Spleen (tissue), 11 donors: ENCODE measurements around the gene TIMM8B. TPM values are rescaled to one million over a fixed set of nuclear protein-coding genes. Genes with fewer than 3 reads are reported as not detected.
A peak's percentile ranks its signal among the peaks of the same experiment; 100 is the strongest.

ENCODE experiments used
- DNase-seq: peaks from one replicate; pipeline ENCODE4 v3.0.0-alpha.2; 2020
- H3K27ac ChIP-seq, 8 donors: fragments of 200-600 bp; sonication (generic) in 7 of 8; 1 replicate in 4 of 8; 2 replicates in 4 of 8; pipeline versions ENCODE4 v1.5.0 to v1.8.0; 2016 to 2021; ENCODE audit warnings: inconsistent platforms in 4 of 8, mild to moderate bottlenecking in 4 of 8, moderate library complexity in 1 of 8
- H3K27me3 ChIP-seq, 7 donors: fragments of 200-600 bp; sonication (generic) in 6 of 7; replicated peaks in 1 of 7; 1 replicate in 4 of 7; 2 replicates in 3 of 7; pipeline versions ENCODE4 v1.5.0 to v1.8.0; 2016 to 2021; ENCODE audit warnings: inconsistent platforms in 3 of 7, mild to moderate bottlenecking in 1 of 7
- H3K36me3 ChIP-seq, 6 donors: fragments of 200-600 bp; sonication (generic) in 5 of 6; 1 replicate in 4 of 6; 2 replicates in 2 of 6; pipeline versions ENCODE4 v1.5.0 to v1.8.0; 2016 to 2021; ENCODE audit warnings: inconsistent platforms in 2 of 6
- H3K4me1 ChIP-seq, 6 donors: fragments of 200-600 bp; sonication (generic) in 5 of 6; 1 replicate in 3 of 6; 2 replicates in 3 of 6; pipeline versions ENCODE4 v1.5.0 to v1.8.0; 2016 to 2021; ENCODE audit warnings: inconsistent platforms in 3 of 6
- H3K4me3 ChIP-seq, 8 donors: fragments of 200-600 bp; sonication (generic) in 7 of 8; 1 replicate in 4 of 8; 2 replicates in 4 of 8; pipeline versions ENCODE4 v1.5.0 to v1.8.0; 2016 to 2021; ENCODE audit warnings: inconsistent platforms in 4 of 8, mild to moderate bottlenecking in 4 of 8, moderate library complexity in 2 of 8
- H3K9me3 ChIP-seq, 8 donors: fragments of 200-600 bp; sonication (generic) in 7 of 8; 1 replicate in 4 of 8; 2 replicates in 4 of 8; pipeline versions ENCODE4 v1.5.0 to v1.8.0; 2016 to 2021; ENCODE audit warnings: inconsistent platforms in 4 of 8
- CTCF ChIP-seq, 11 experiments: fragments of 200-600 bp in 7 of 11; fragments of 450-650 bp in 4 of 11; sonication (generic) in 4 of 11; IDR thresholded peaks in 8 of 11; conservative IDR thresholded peaks in 3 of 11; 1 replicate in 7 of 11; 2 replicates in 4 of 11; pipeline versions ENCODE4 v1.4.0 to v1.8.0; 2016 to 2021; ENCODE audit warnings: antibody characterized with exemption in 11 of 11, inconsistent platforms in 4 of 11, mild to moderate bottlenecking in 1 of 11
- POLR2A ChIP-seq, 3 donors: fragments of 450-650 bp; IDR thresholded peaks; one replicate each; pipeline ENCODE4 v1.5.1; 2017; ENCODE audit warnings: antibody characterized with exemption in 3 of 3, mild to moderate bottlenecking in 1 of 3
- POLR2AphosphoS5 ChIP-seq, 3 donors: sonication (generic); formaldehyde crosslinking; IDR thresholded peaks; one replicate each; pipeline ENCODE4 v1.5.1; 2017; ENCODE audit warnings: antibody characterized with exemption in 3 of 3
- WGBS, 5 donors: extraction: QIAGEN DNeasy Blood & Tissue Kit in 3 of 5; methylation state at CpG; one replicate each; pipeline versions ENCODE4 v1.1.5 to v1.1.7; 2013 to 2018; 5-methylcytosine and 5-hydroxymethylcytosine counted together
- intact Hi-C: fragments of 100-400 bp; cut with DNase I; formaldehyde crosslinking; loops from one replicate; pipeline ENCODE4 v1.15.0; 2023; ENCODE audit warnings: low total_unique reads
- polyA plus RNA-seq, 3 donors: library from polyadenylated mRNA; stranded (reverse); fragments of 200-250 nt; gene quantifications; one replicate each; pipeline ENCODE4 v1.2.1, GENCODE V29; 2013
- total RNA-seq, 7 donors: library from RNA; depleted of rRNA in 3 of 7; stranded (reverse); fragments of >200 nt in 3 of 7; fragmentation: NEBNext Ultra II Directional in 4 of 7; extraction: Animal tissue kit (Norgen Biotek cat#: 25700) in 4 of 7; gene quantifications; one replicate each; pipeline versions ENCODE4 v1.1.0 to v1.2.1, GENCODE V29; 2016 to 2021
- donor health status: healthy with polysubstance abuse.
- donor health status: DM: no; HTN: no; CAD: no; lungs with moderate emphysema.
- donor health status: DM: no; HTN: no; CAD: no.
- donor health status: Bipolar disorder and iron deficiency.
- donor health status: healthy.
- donor health status: DM: no; HTN: no; CAD: no.
- donor health status: DM: yes; HTN: yes; CAD: no.

Gene TIMM8B
- total and polyA plus RNA-seq, 10 donors: 16.8 to 98.9 (median 34.4) TPM

GRCh38 chr11:112062923-112063322 lies 23.6 kb downstream of the TIMM8B start:
- 86 to 96% (median 91%) methylated on average over 1 of the region's 1 CpG for WGBS, 5 donors
- TF ChIP-seq POLR2A (IDR thresholded peaks at IDR 0.05): no peak
- TF ChIP-seq POLR2AphosphoS5 (IDR thresholded peaks at IDR 0.05): no peak
- TF ChIP-seq CTCF (IDR thresholded peaks at IDR 0.05 in 8 of 11, conservative IDR thresholded peaks at IDR 0.05 in 3 of 11): no peak
- Histone ChIP-seq H3K36me3 (peaks cover 0 to 60% (median 40%) of the 10 kb centered on the region in 6 donors), H3K4me1 (no peaks in the 10 kb centered on the region), H3K9me3 (no peaks in the 10 kb centered on the region), H3K27me3 (no peaks in the 10 kb centered on the region), H3K27ac (no peak overlapping the region), H3K4me3 (no peak overlapping the region)
- intact Hi-C loops: no loop called here
- DNase-seq: no peak

- Histone ChIP-seq H3K4me1 (no peaks in the 10 kb centered on the region), H3K9me3 (no peaks in the 10 kb centered on the region), H3K4me3 (no peak overlapping the region), H3K27ac (no peak overlapping the region), H3K36me3 (peaks cover 2 to 97% (median 64%) of the 10 kb centered on the region in 6 donors), H3K27me3 (no peaks in the 10 kb centered on the region)
- 56 to 83% (median 63%) methylated on average over 1 of the region's 1 CpG for WGBS, 5 donors
- intact Hi-C loops: no loop called here
- DNase-seq: no peak
- no peak for TF ChIP-seq POLR2AphosphoS5 (IDR thresholded peaks at IDR 0.05)
- TF ChIP-seq POLR2A (IDR thresholded peaks at IDR 0.05): no peak
- TF ChIP-seq CTCF (IDR thresholded peaks at IDR 0.05 in 8 of 11, conservative IDR thresholded peaks at IDR 0.05 in 3 of 11): no peak
Observed at GRCh38 chr11:112058103-112058502, 28.5 kb downstream of the TIMM8B start.

GRCh38 chr11:112057170-112057569 lies 29.4 kb downstream of the TIMM8B start:
- WGBS, 5 donors: 74 to 91% (median 84%) methylated on average over 4 of the region's 4 CpGs
- H3K9me3 ChIP-seq: no peaks in the 10 kb centered on the region

GRCh38 chr11:112051768-112052167 lies 34.8 kb downstream of the TIMM8B start:
- no peak overlapping the region for H3K4me3 ChIP-seq
- no peak for DNase-seq
- TF ChIP-seq CTCF (IDR thresholded peaks at IDR 0.05 in 8 of 11, conservative IDR thresholded peaks at IDR 0.05 in 3 of 11): no peak
- TF ChIP-seq POLR2A (IDR thresholded peaks at IDR 0.05): no peak
- TF ChIP-seq POLR2AphosphoS5 (IDR thresholded peaks at IDR 0.05): no peak
- intact Hi-C loops: no loop called here
- H3K4me1 ChIP-seq: peaks cover 0 to 47% (median 22%) of the 10 kb centered on the region in 6 donors
- no peaks in the 10 kb centered on the region for H3K27me3 ChIP-seq
- peaks cover 0 to 6% (median 0%) of the 10 kb centered on the region in 8 donors for H3K9me3 ChIP-seq
- H3K27ac ChIP-seq: peak overlapping the region in 4 of 8 donors; percentile 39 to 50 (median 46)
- H3K36me3 ChIP-seq: peaks cover 2 to 90% (median 43%) of the 10 kb centered on the region in 6 donors
- 79 to 85% (median 81%) methylated on average over 3 of the region's 3 CpGs for WGBS, 5 donors

More at GRCh38 chr11:112057170-112057569, 29.4 kb downstream of the TIMM8B start:
- peaks cover 2 to 97% (median 62%) of the 10 kb centered on the region in 6 donors for H3K36me3 ChIP-seq
- H3K27me3 ChIP-seq: no peaks in the 10 kb centered on the region
- no peak overlapping the region for H3K27ac ChIP-seq
- no peak for DNase-seq
- no peak overlapping the region for H3K4me3 ChIP-seq
- peaks cover 0 to 5% (median 0%) of the 10 kb centered on the region in 6 donors for H3K4me1 ChIP-seq
- TF ChIP-seq POLR2AphosphoS5 (IDR thresholded peaks at IDR 0.05) (no peak), POLR2A (IDR thresholded peaks at IDR 0.05) (no peak), CTCF (IDR thresholded peaks at IDR 0.05 in 8 of 11, conservative IDR thresholded peaks at IDR 0.05 in 3 of 11) (no peak)
- intact Hi-C loops: no loop called here
